Natural killer cell treated with Interleukin-12 subunit alpha and Interleukin-12 subunit beta and Interleukin-15 and Interleukin-18, amount 100 ng/mL, for 72 hours (primary cell): ENCODE measurements around the gene CEACAM5. TPM values are rescaled to one million over a fixed set of nuclear protein-coding genes. Genes with fewer than 3 reads are reported as not detected.
"Not testable (repeated sequence)": the region's sequence is repeated elsewhere in the genome, so short reads cannot be mapped to it uniquely, and the experiment has no call there.

Source experiments
- ATAC-seq, 2 donors: fragments of 150-1000 bp; cut with Tn5 transposase in 1 of 2; sonication (Bioruptor Pico), chemical (Tn5 transposase) in 1 of 2; 2 replicates each; pipeline ENCODE4 v1.10.0; 2021
- DNase-seq: peaks from one replicate; pipeline ENCODE4 v3.0.0; 2022; ENCODE audit warnings: low spot score
- H3K27ac Mint-ChIP-seq, 2 donors: 1 replicate in 1 of 2; 2 replicates in 1 of 2; pipeline ENCODE4 v1.8.0; 2022; ENCODE audit warnings: mixed read lengths in 2 of 2, mild to moderate bottlenecking in 1 of 2, moderate library complexity in 1 of 2
- H3K27me3 Mint-ChIP-seq, 2 donors: 1 replicate in 1 of 2; 2 replicates in 1 of 2; pipeline ENCODE4 v1.8.0; 2022; ENCODE audit warnings: mixed read lengths in 2 of 2
- H3K36me3 Mint-ChIP-seq: one replicate; pipeline ENCODE4 v1.8.0; 2022; ENCODE audit warnings: mixed read lengths
- H3K4me1 Mint-ChIP-seq, 2 donors: 1 replicate in 1 of 2; 2 replicates in 1 of 2; pipeline ENCODE4 v1.8.0; 2022; ENCODE audit warnings: low read depth in 2 of 2, mixed read lengths in 2 of 2, mild to moderate bottlenecking in 1 of 2
- H3K4me3 Mint-ChIP-seq: one replicate; pipeline ENCODE4 v1.8.0; 2022; ENCODE audit warnings: mixed read lengths
- H3K9me3 Mint-ChIP-seq: 2 replicates; pipeline ENCODE4 v1.8.0; 2022; ENCODE audit warnings: mixed read lengths
- total RNA-seq, 2 donors: library from RNA; stranded (reverse); gene quantifications; one replicate each; pipeline ENCODE4 v1.2.3, GENCODE V29; 2022

Gene CEACAM5
- total RNA-seq, 2 donors from 2014 or later = not detected

GRCh38 chr19:41735071-41735600 is 26.7 kb downstream of the CEACAM5 start:
- DNase-seq (no peak), ATAC-seq (no peak)
- H3K27ac Mint-ChIP-seq = no peak overlapping the region
- peaks cover 31 to 43% of the 10 kb centered on the region in 2 donors for H3K27me3 Mint-ChIP-seq
- no peaks in the 10 kb centered on the region for H3K36me3 Mint-ChIP-seq
- no peak overlapping the region for H3K4me3 Mint-ChIP-seq
- no peaks in the 10 kb centered on the region for H3K9me3 Mint-ChIP-seq
- no peaks in the 10 kb centered on the region for H3K4me1 Mint-ChIP-seq

- DNase-seq = no peak
- Mint-ChIP-seq H3K27ac (no peak overlapping the region), H3K4me3 (no peak overlapping the region)
Measured at GRCh38 chr19:41739361-41739760, 30.9 kb downstream of the CEACAM5 start.

GRCh38 chr19:41740415-41741243 is 32.2 kb downstream of the CEACAM5 start:
- no peak for DNase-seq
- H3K27ac Mint-ChIP-seq = no peak overlapping the region
- H3K9me3 Mint-ChIP-seq = no peaks in the 10 kb centered on the region
- H3K36me3 Mint-ChIP-seq = no peaks in the 10 kb centered on the region
- H3K27me3 Mint-ChIP-seq = peaks cover 18 to 19% of the 10 kb centered on the region in 2 donors
- no peak for ATAC-seq
- peaks cover 0 to under 1% of the 10 kb centered on the region in 2 donors for H3K4me1 Mint-ChIP-seq
- H3K4me3 Mint-ChIP-seq = no peak overlapping the region

More at GRCh38 chr19:41739361-41739760, 30.9 kb downstream of the CEACAM5 start:
- no peaks in the 10 kb centered on the region for H3K4me1 Mint-ChIP-seq
- ATAC-seq = no peak
- no peaks in the 10 kb centered on the region for H3K36me3 Mint-ChIP-seq
- no peaks in the 10 kb centered on the region for H3K9me3 Mint-ChIP-seq
- peaks cover 12 to 16% of the 10 kb centered on the region in 2 donors for H3K27me3 Mint-ChIP-seq

- Mint-ChIP-seq H3K4me3 (no peak overlapping the region), H3K27me3 (peaks cover 22 to 24% of the 10 kb centered on the region in 2 donors), H3K36me3 (no peaks in the 10 kb centered on the region), H3K9me3 (no peaks in the 10 kb centered on the region), H3K4me1 (peaks cover 0 to 5% of the 10 kb centered on the region in 2 donors), H3K27ac (no peak overlapping the region)
- ATAC-seq (no peak), DNase-seq (no peak)
Measured at GRCh38 chr19:41741244-41741554, 32.8 kb downstream of the CEACAM5 start.

GRCh38 chr19:41744850-41745249 is 36.4 kb downstream of the CEACAM5 start:
- no peak for ATAC-seq
- Mint-ChIP-seq H3K36me3 (no peaks in the 10 kb centered on the region), H3K9me3 (no peaks in the 10 kb centered on the region), H3K4me3 (no peak overlapping the region), H3K27ac (no peak overlapping the region), H3K4me1 (peaks cover 0 to 5% of the 10 kb centered on the region in 2 donors), H3K27me3 (peaks cover 37 to 38% of the 10 kb centered on the region in 2 donors)
- DNase-seq = no peak

- Mint-ChIP-seq H3K36me3 (no peaks in the 10 kb centered on the region), H3K4me1 (peaks cover 0 to 5% of the 10 kb centered on the region in 2 donors), H3K27me3 (peaks cover 37 to 43% of the 10 kb centered on the region in 2 donors), H3K27ac (no peak overlapping the region), H3K9me3 (no peaks in the 10 kb centered on the region), H3K4me3 (no peak overlapping the region)
- ATAC-seq = no peak
- DNase-seq = no peak
Measured at GRCh38 chr19:41745756-41746155, 37.3 kb downstream of the CEACAM5 start.

- Mint-ChIP-seq H3K27me3 (peaks cover 33 to 52% of the 10 kb centered on the region in 2 donors), H3K27ac (no peak overlapping the region), H3K9me3 (no peaks in the 10 kb centered on the region), H3K4me1 (peaks cover 0 to 5% of the 10 kb centered on the region in 2 donors), H3K36me3 (no peaks in the 10 kb centered on the region), H3K4me3 (no peak overlapping the region)
- ATAC-seq (peak; percentile 58 to 65), DNase-seq (no peak)
Measured at GRCh38 chr19:41746593-41747227, 38.3 kb downstream of the CEACAM5 start.

DNA sequence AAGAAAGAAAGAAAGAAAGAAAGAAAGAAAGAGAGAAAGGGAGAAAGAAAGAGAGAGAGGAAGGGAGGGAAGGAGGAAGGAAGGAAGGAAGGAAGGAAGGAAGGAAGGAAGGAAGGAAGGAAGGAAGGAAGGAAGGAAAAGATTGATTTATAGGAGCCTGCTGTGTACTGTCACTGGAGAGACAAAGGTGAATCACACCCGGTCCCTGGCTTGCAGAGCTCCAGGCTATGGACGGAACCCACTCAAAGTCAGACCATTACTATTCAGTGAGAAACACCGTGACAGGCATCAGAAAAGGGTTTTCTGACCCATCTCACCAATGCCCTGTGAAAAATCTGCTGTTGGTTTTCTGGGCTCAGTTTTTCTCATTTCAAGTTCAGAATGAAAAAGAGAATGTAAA is 39.6 kb downstream of the CEACAM5 start:
- no peaks in the 10 kb centered on the region for H3K36me3 Mint-ChIP-seq
- H3K4me1 Mint-ChIP-seq = peaks cover 0 to 5% of the 10 kb centered on the region in 2 donors
- ATAC-seq (no peak), DNase-seq (no peak)
- H3K27ac Mint-ChIP-seq = no peak overlapping the region
- peaks cover 39 to 65% of the 10 kb centered on the region in 2 donors for H3K27me3 Mint-ChIP-seq
- no peaks in the 10 kb centered on the region for H3K9me3 Mint-ChIP-seq
- no peak overlapping the region for H3K4me3 Mint-ChIP-seq

DNA sequence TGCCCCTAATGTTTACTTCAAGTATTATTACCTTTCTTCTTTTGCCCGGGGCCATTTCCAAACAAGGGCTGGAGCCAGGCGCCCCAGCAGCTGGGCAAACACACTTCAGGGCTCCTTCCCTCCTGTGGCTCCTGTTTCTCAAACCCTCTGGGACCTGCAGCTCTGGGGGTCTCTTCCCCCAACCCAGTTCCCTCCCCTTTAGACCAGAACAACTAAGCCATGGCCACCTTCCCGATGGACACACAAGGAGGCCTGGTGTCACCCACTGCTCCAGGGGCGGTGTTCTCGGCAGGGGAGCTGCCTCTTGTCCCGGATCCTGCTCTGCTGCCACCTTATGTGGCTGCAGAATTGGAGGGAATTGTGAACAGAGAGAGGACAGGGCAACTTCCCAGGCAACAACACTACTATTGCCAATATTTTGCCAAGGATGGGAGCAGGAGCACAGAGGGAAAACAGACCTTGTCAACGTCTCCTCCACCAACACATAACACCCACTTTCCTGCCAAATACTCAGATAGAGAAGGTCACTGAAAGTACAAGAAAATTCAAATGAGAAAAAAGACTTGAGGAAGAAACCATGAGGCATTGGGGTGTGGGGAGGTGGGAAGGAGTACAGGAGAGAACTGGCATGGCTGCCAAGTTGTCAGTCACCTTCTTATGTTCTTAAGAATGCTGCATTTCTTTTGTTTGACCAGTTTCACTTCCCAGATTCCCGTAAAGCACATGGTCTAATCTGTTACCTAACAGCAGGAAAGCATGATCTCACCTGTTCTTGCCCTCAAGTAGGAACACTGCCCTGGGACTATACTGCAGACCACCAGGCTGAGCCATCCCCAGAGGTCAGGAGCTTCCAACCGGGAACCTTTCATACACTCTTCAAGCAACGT is 42.1 kb downstream of the CEACAM5 start:
- not testable (repeated sequence) for ATAC-seq, H3K27ac Mint-ChIP-seq, H3K36me3 Mint-ChIP-seq, H3K4me3 Mint-ChIP-seq, H3K9me3 Mint-ChIP-seq, H3K4me1 Mint-ChIP-seq, DNase-seq
- H3K27me3 Mint-ChIP-seq = peaks cover 34 to 65% of the 10 kb centered on the region in 2 donors

DNA sequence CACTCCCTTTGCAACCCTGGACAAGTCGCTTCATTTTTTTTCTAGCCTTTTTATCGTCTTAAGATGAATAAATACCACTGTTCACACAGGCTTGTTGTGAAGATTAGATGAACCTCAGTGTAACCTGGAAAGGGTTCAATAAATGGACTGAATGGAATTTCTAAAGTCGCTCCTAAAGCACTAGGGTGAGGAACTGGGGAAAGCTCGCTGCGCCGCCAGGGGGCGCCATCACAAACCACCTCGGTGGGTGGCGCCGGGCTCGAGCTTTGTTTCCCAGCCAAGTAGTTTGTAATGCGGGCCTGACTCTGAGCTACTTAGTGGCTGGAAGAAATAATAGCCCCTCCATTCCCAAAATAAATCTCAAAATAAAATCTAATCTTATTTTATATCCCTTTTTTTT is 44.7 kb downstream of the CEACAM5 start:
- Mint-ChIP-seq H3K4me3 (no peak overlapping the region), H3K27me3 (peaks cover 19 to 43% of the 10 kb centered on the region in 2 donors), H3K4me1 (peaks cover 4 to 5% of the 10 kb centered on the region in 2 donors), H3K36me3 (no peaks in the 10 kb centered on the region), H3K9me3 (no peaks in the 10 kb centered on the region), H3K27ac (no peak overlapping the region)
- no peak for ATAC-seq
- DNase-seq = peak; percentile 71

GRCh38 chr19:41753936-41754529 is 45.6 kb downstream of the CEACAM5 start:
- Mint-ChIP-seq H3K27me3 (peaks cover 18 to 37% of the 10 kb centered on the region in 2 donors), H3K27ac (no peak overlapping the region), H3K4me3 (no peak overlapping the region), H3K9me3 (no peaks in the 10 kb centered on the region), H3K36me3 (no peaks in the 10 kb centered on the region), H3K4me1 (peaks cover 4 to 5% of the 10 kb centered on the region in 2 donors)
- ATAC-seq (peak; percentile 75 to 82), DNase-seq (no peak)

GRCh38 chr19:41755328-41755913 is 47.0 kb downstream of the CEACAM5 start, which contains the start of gene CEACAM6:
TSS of gene CEACAM6 (plus strand) at chr19:41755530. CDS start at chr19:41755639, 109 bp downstream.
- Mint-ChIP-seq H3K27me3 (peaks cover 27 to 47% of the 10 kb centered on the region in 2 donors), H3K36me3 (no peaks in the 10 kb centered on the region), H3K27ac (no peak within 1 kb of the TSS), H3K9me3 (no peaks in the 10 kb centered on the region), H3K4me3 (no peak within 1 kb of the TSS), H3K4me1 (peaks cover 4 to 5% of the 10 kb centered on the region in 2 donors)
- ATAC-seq = no peak
- DNase-seq = no peak

DNA sequence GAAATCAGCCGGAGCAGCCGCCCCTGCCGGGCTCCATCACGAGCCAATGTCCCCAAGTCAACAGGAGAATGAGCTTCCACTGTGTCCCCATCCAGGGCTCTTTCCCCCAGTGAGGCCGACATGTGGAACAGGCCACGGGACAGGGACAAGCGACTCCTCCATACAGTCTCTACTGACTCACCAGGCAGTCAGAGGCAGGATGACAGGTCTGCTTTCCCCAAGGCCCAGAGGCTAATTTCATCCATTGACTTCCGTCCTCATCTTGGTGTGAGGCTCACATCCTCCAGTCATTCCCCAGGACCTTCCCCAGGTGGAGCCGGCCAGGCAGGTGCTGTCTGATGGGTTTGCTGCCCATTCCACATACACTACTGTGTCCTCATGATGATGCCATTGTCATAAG is 50.4 kb downstream of the CEACAM5 start:
- H3K4me1 Mint-ChIP-seq = peaks cover 2% of the 10 kb centered on the region in 2 donors
- H3K27me3 Mint-ChIP-seq = peaks cover 37 to 39% of the 10 kb centered on the region in 2 donors
- H3K36me3 Mint-ChIP-seq = no peaks in the 10 kb centered on the region
- H3K4me3 Mint-ChIP-seq = no peak overlapping the region
- no peak overlapping the region for H3K27ac Mint-ChIP-seq
- no peaks in the 10 kb centered on the region for H3K9me3 Mint-ChIP-seq
- DNase-seq (no peak), ATAC-seq (no peak)
